ENCODE data around the gene OR2D3.
"Not testable (repeated sequence)": the region's sequence is repeated elsewhere in the genome, so short reads cannot be mapped to it uniquely, and the experiment has no call there.

OR2D3 gene

DNA sequence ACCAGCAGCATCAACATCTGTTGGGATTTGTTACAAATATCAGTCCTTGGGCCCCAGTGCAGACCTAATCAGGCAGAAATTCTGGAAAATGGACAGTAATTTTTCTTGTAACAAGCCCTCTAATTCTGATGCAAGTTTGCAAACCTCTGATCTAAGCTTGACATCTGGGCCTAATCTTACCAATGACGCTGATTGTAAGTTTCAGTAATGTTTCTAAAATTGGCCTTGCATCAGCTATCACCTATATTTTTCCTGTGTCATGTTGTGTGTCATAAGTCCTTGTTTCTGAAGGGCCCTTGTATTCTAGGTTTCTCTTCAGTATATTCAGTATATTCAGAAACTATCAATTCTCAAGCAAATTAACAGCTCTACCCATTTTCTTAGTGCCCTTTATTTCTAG is 41.9 kb downstream of the OR2D3 start:
- no peaks in the 10 kb centered on the region for H3K4me1 ChIP-seq (ENCODE audit: insufficient read depth, low read length)
- no peak overlapping the region for H3K9ac ChIP-seq (ENCODE audit: low read depth, low read length)
- no peaks in the 10 kb centered on the region; the same call in 1 of the 2 replicates for H3K36me3 ChIP-seq (ENCODE audit: insufficient read depth, low read length)
- no peaks in the 10 kb centered on the region for H3K9me3 ChIP-seq (ENCODE audit: control insufficient read depth, insufficient read depth, low read length)

DNA sequence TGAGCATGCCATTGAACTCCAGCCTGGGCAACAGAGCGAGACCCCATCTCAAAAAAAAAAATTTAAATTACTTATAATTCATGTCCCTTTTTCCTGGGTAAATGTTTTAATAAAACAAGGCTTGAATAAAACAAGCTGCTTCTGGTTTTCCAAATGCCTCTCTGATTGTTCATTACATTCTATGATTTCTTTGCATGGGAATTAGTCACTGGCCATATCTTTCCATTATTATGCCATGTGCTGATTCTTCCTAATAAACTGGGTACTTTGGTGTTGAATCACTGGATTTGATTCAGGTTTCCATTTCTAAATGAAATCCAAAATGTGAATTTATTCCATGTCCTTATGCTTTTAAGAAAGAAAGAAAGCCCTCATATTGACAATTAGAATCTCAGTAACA is 48.0 kb downstream of the OR2D3 start:
- H3K9me3 ChIP-seq (ENCODE audit: control insufficient read depth, insufficient read depth, low read length), result no peaks in the 10 kb centered on the region
- no peaks in the 10 kb centered on the region for H3K4me1 ChIP-seq (ENCODE audit: insufficient read depth, low read length)
- H3K36me3 ChIP-seq (ENCODE audit: insufficient read depth, low read length), result no peaks in the 10 kb centered on the region
- H3K9ac ChIP-seq (ENCODE audit: low read depth, low read length), result no peak overlapping the region

GRCh38 chr11:6969854-6970253 is 49.1 kb downstream of the OR2D3 start:
- H3K36me3 ChIP-seq (ENCODE audit: insufficient read depth, low read length); H3K9ac ChIP-seq (ENCODE audit: low read depth, low read length); H3K9me3 ChIP-seq (ENCODE audit: control insufficient read depth, insufficient read depth, low read length); H3K4me1 ChIP-seq (ENCODE audit: insufficient read depth, low read length): not testable (repeated sequence)
